H1 (cell line): ENCODE results near the gene PXDC1. TPM values are rescaled to one million over a fixed set of nuclear protein-coding genes. Genes with fewer than 3 reads are reported as not detected.

Experiments used
- CTCF ChIA-PET: fragments of 300-600 bp; sonication (Branson Sonifier 250); formaldehyde crosslinking; loops from one replicate; lab custom pipeline; 2021; ENCODE audit not compliant: partially characterized antibody; lab: Charles Lee
- POLR2A ChIA-PET: fragments of 300-600 bp; sonication (Branson Sonifier 250); formaldehyde crosslinking; loops from one replicate; lab custom pipeline; 2021; ENCODE audit warnings: inconsistent platforms; ENCODE audit not compliant: partially characterized antibody; lab: Charles Lee
- DNase-seq, 2 experiments: peaks; one replicate each; pipeline versions ENCODE4 v3.0.0 to v3.0.0-alpha.2; 2010 to 2022; ENCODE audit warnings: low spot score in 2 of 2, low read depth in 1 of 2, mixed read lengths in 1 of 2
- FAIRE-seq: peaks from 2 replicates; lab custom pipeline; 2011; peaks lifted over from hg19 to GRCh38; lab: Jason Lieb, UNC
- H2AFZ ChIP-seq: 2 replicates; pipeline ENCODE4 v1.8.1; 2012; ENCODE audit warnings: low read length, inconsistent platforms
- H2AK5ac ChIP-seq: 2 replicates; pipeline ENCODE4 v1.6.1; 2013; ENCODE audit warnings: low read depth, low read length
- H2BK120ac ChIP-seq: replicated peaks from 2 replicates; pipeline ENCODE3; 2013; ENCODE audit warnings: low read depth, low read length, inconsistent platforms
- H2BK12ac ChIP-seq: 2 replicates; pipeline ENCODE4 v1.6.1; 2013; ENCODE audit warnings: low read depth, low read length
- H2BK15ac ChIP-seq: 2 replicates; pipeline ENCODE4 v1.6.1; 2013; ENCODE audit warnings: low read length
- H2BK20ac ChIP-seq: 2 replicates; pipeline ENCODE4 v1.6.1; 2013; ENCODE audit warnings: low read length
- H2BK5ac ChIP-seq: 2 replicates; pipeline ENCODE4 v1.6.1; 2013; ENCODE audit warnings: low read depth, low read length
- H3K14ac ChIP-seq: 2 replicates; pipeline ENCODE4 v1.6.1; 2013; ENCODE audit warnings: inconsistent platforms; ENCODE audit not compliant: insufficient read length
- H3K18ac ChIP-seq: 2 replicates; pipeline ENCODE4 v1.6.1; 2013; ENCODE audit warnings: low read length; ENCODE audit errors: extremely low read depth
- H3K23ac ChIP-seq: 2 replicates; pipeline ENCODE4 v1.6.1; 2013; ENCODE audit warnings: inconsistent platforms; ENCODE audit not compliant: insufficient read length
- H3K23me2 ChIP-seq: 2 replicates; pipeline ENCODE4 v1.6.1; 2013; ENCODE audit warnings: low read depth, low read length
- H3K27ac ChIP-seq: 2 replicates; pipeline ENCODE4 v1.6.1; 2011; ENCODE audit warnings: low read depth, low read length, inconsistent platforms
- H3K27me3 ChIP-seq, 4 experiments: replicated peaks in 1 of 4; 1 replicate in 1 of 4; 2 replicates in 3 of 4; pipeline versions ENCODE4 v1.6.1 to v1.8.1; 2011 to 2013; ENCODE audit warnings: low read length in 3 of 4, mild to moderate bottlenecking in 3 of 4, inconsistent platforms in 2 of 4, mixed read lengths in 2 of 4, moderate library complexity in 1 of 4; ENCODE audit not compliant: control insufficient read depth in 3 of 4, insufficient read depth in 3 of 4; ENCODE audit errors: extremely low read depth in 1 of 4
- H3K36me3 ChIP-seq, 4 experiments: 2 replicates each; pipeline versions ENCODE4 v1.6.1 to v1.8.1; 2011 to 2013; ENCODE audit warnings: mild to moderate bottlenecking in 4 of 4, low read length in 3 of 4, moderate library complexity in 2 of 4, control low read depth in 1 of 4, inconsistent platforms in 1 of 4; ENCODE audit not compliant: insufficient read depth in 4 of 4, control insufficient read depth in 2 of 4
- H3K4ac ChIP-seq: replicated peaks from 2 replicates; pipeline ENCODE3; 2013; ENCODE audit warnings: low read length, low read depth, mixed read lengths, inconsistent platforms; ENCODE audit not compliant: insufficient read length
- H3K4me1 ChIP-seq, 4 experiments: replicated peaks in 1 of 4; 1 replicate in 1 of 4; 2 replicates in 3 of 4; pipeline versions ENCODE4 v1.6.1 to v1.8.1; 2011 to 2013; ENCODE audit warnings: low read length in 3 of 4, inconsistent platforms in 2 of 4, mixed read lengths in 1 of 4; ENCODE audit not compliant: insufficient read depth in 4 of 4, control insufficient read depth in 3 of 4
- H3K4me2 ChIP-seq, 2 experiments: 2 replicates each; pipeline versions ENCODE4 v1.6.1 to v1.8.1; 2011 to 2013; ENCODE audit warnings: low read depth in 2 of 2, low read length in 2 of 2, control low read depth in 1 of 2, inconsistent platforms in 1 of 2, mild to moderate bottlenecking in 1 of 2; ENCODE audit not compliant: insufficient read depth in 1 of 2
- H3K4me3 ChIP-seq, 4 experiments: fragments of 200-600, 300-600 bp in 1 of 4; sonication (generic), shearing (Covaris generic), sonication (Bioruptor Twin) in 1 of 4; 2 replicates each; pipeline versions ENCODE4 v1.5.1 to v1.8.1; 2011 to 2016; ENCODE audit warnings: low read length in 4 of 4, low read depth in 3 of 4, control low read depth in 2 of 4, inconsistent platforms in 2 of 4, mild to moderate bottlenecking in 2 of 4, mixed read lengths in 1 of 4, moderate library complexity in 1 of 4; ENCODE audit not compliant: insufficient read depth in 2 of 4; ENCODE audit errors: extremely low read depth in 1 of 4
- H3K56ac ChIP-seq: replicated peaks from 2 replicates; pipeline ENCODE3; 2013; ENCODE audit warnings: low read depth, mild to moderate bottlenecking, mixed read lengths, low read length, inconsistent platforms; ENCODE audit not compliant: insufficient read length
- H3K79me1 ChIP-seq: 2 replicates; pipeline ENCODE4 v1.6.1; 2013; ENCODE audit warnings: low read depth, low read length, control low read depth
- H3K79me2 ChIP-seq, 2 experiments: 2 replicates each; pipeline versions ENCODE4 v1.6.1 to v1.8.1; 2012 to 2013; ENCODE audit warnings: low read length in 2 of 2, mild to moderate bottlenecking in 2 of 2, inconsistent platforms in 1 of 2; ENCODE audit not compliant: insufficient read depth in 2 of 2, control insufficient read depth in 1 of 2
- H3K9ac ChIP-seq, 4 experiments: replicated peaks in 1 of 4; 1 replicate in 1 of 4; 2 replicates in 3 of 4; pipeline versions ENCODE4 v1.6.1 to v1.8.1; 2011 to 2013; ENCODE audit warnings: low read depth in 3 of 4, low read length in 3 of 4, control low read depth in 2 of 4, mild to moderate bottlenecking in 2 of 4, moderate library complexity in 2 of 4, inconsistent platforms in 1 of 4; ENCODE audit errors: extremely low read depth in 1 of 4
- H3K9me3 ChIP-seq, 2 experiments: 2 replicates each; pipeline versions ENCODE4 v1.6.1 to v1.8.1; 2012 to 2013; ENCODE audit warnings: mild to moderate bottlenecking in 2 of 2, moderate library complexity in 2 of 2, control low read depth in 1 of 2, inconsistent platforms in 1 of 2, low read depth in 1 of 2, low read length in 1 of 2, mixed read lengths in 1 of 2; ENCODE audit not compliant: insufficient read depth in 2 of 2
- H4K20me1 ChIP-seq, 2 experiments: replicated peaks in 1 of 2; 2 replicates each; pipeline versions ENCODE3 to v1.8.1; 2011 to 2013; ENCODE audit warnings: inconsistent platforms in 2 of 2, low read length in 2 of 2, mild to moderate bottlenecking in 1 of 2; ENCODE audit not compliant: insufficient read depth in 2 of 2, control insufficient read depth in 1 of 2
- H4K5ac ChIP-seq: 2 replicates; pipeline ENCODE4 v1.6.1; 2013; ENCODE audit warnings: low read length, low read depth, mixed read lengths, inconsistent platforms; ENCODE audit not compliant: insufficient read length
- H4K8ac ChIP-seq: 2 replicates; pipeline ENCODE4 v1.8.0; 2013; ENCODE audit warnings: mild to moderate bottlenecking, moderate library complexity, low read length, inconsistent platforms; ENCODE audit not compliant: insufficient read depth; ENCODE audit errors: extremely low read depth
- H4K91ac ChIP-seq: replicated peaks from 2 replicates; pipeline ENCODE3; 2013; ENCODE audit warnings: low read length, mixed read lengths, inconsistent platforms; ENCODE audit not compliant: insufficient read length
- ATF2 ChIP-seq: IDR thresholded peaks from 2 replicates; pipeline ENCODE4 v1.6.1; 2012; ENCODE audit warnings: low read length, inconsistent platforms
- BACH1 ChIP-seq: IDR thresholded peaks from 2 replicates; pipeline ENCODE4 v1.6.1; 2012; ENCODE audit warnings: low read length, improper control_type of control experiment
- CHD1 ChIP-seq: IDR thresholded peaks from 2 replicates; pipeline ENCODE4 v1.6.1; 2012; ENCODE audit warnings: low read depth, low read length, improper control_type of control experiment
- CREB1 ChIP-seq: IDR thresholded peaks from 2 replicates; pipeline ENCODE4 v1.6.1; 2012; ENCODE audit warnings: inconsistent platforms
- EP300 ChIP-seq, 2 experiments: IDR thresholded peaks; 1 replicate in 1 of 2; 2 replicates in 1 of 2; pipeline ENCODE4 v1.6.1; 2011 to 2012; ENCODE audit warnings: low read depth in 2 of 2, low read length in 2 of 2, mild to moderate bottlenecking in 2 of 2, borderline replicate concordance in 1 of 2, inconsistent platforms in 1 of 2, moderate library complexity in 1 of 2
- FOSL1 ChIP-seq: IDR thresholded peaks from 2 replicates; pipeline ENCODE4 v1.6.1; 2011; ENCODE audit warnings: mild to moderate bottlenecking, low read depth, low read length, moderate library complexity; ENCODE audit not compliant: insufficient read depth
- NRF1 ChIP-seq: IDR thresholded peaks from 2 replicates; pipeline ENCODE4 v1.6.1; 2011; ENCODE audit warnings: mild to moderate bottlenecking, low read depth, low read length, improper control_type of control experiment
- POLR2A ChIP-seq, 2 experiments: IDR thresholded peaks; 1 replicate in 1 of 2; 2 replicates in 1 of 2; pipeline ENCODE4 v1.6.1; 2011; ENCODE audit warnings: low read depth in 2 of 2, low read length in 2 of 2, mild to moderate bottlenecking in 2 of 2; ENCODE audit errors: control extremely low read depth in 1 of 2
- RNF2 ChIP-seq: fragments of 200-900, 300-1000 bp; sonication (generic); IDR thresholded peaks from 2 replicates; pipeline ENCODE4 v1.7.1; 2016; ENCODE audit warnings: borderline replicate concordance, low read depth, mild to moderate bottlenecking, antibody characterized with exemption, low read length; ENCODE audit not compliant: poor library complexity, severe bottlenecking; ENCODE audit errors: missing control alignments
- SIRT6 ChIP-seq: IDR thresholded peaks from one replicate; pipeline ENCODE4 v1.7.1; 2012; ENCODE audit warnings: low read length, inconsistent platforms
- SP4 ChIP-seq: IDR thresholded peaks from 2 replicates; pipeline ENCODE4 v1.6.1; 2012; ENCODE audit warnings: low read length, inconsistent platforms
- TAF7 ChIP-seq: optimal IDR thresholded peaks from 2 replicates; pipeline ENCODE3; 2011; ENCODE audit warnings: low read depth, mild to moderate bottlenecking, inconsistent platforms, low read length, moderate library complexity, borderline replicate concordance
- TCF12 ChIP-seq: IDR thresholded peaks from 2 replicates; pipeline ENCODE4 v1.6.1; 2011; ENCODE audit warnings: low read depth, mild to moderate bottlenecking, low read length
- TEAD4 ChIP-seq: IDR thresholded peaks from 2 replicates; pipeline ENCODE4 v1.6.1; 2012; ENCODE audit warnings: low read depth, low read length, inconsistent platforms, mixed read lengths
- WGBS, 2 experiments: shearing (Covaris generic) in 1 of 2; methylation state at CpG; one replicate each; pipeline versions ENCODE4 v1.1.6 to v1.1.7; 2013 to 2015; ENCODE audit warnings: low lambda C conversion rate in 2 of 2, mixed read lengths in 2 of 2, inconsistent platforms in 1 of 2, low coverage in 1 of 2, missing lambda C conversion rate in 1 of 2; ENCODE audit not compliant: insufficient replicate concordance in 2 of 2, insufficient coverage in 1 of 2, insufficient read length in 1 of 2; ENCODE audit errors: extremely low coverage in 1 of 2, missing lambda C conversion rate in 1 of 2; 5-methylcytosine and 5-hydroxymethylcytosine counted together
- polyA plus RNA-seq, 7 experiments: library from polyadenylated mRNA; depleted of rRNA in 3 of 7; stranded (reverse) in 5 of 7; unstranded in 2 of 7; fragments of >200 nt in 5 of 7; fragments of 200-250 nt in 2 of 7; gene quantifications; 1 replicate in 5 of 7; 2 replicates in 1 of 7; 4 replicates in 1 of 7; pipeline versions ENCODE4 v1.2.1 to v1.2.3, GENCODE V29; 2011 to 2013; ENCODE audit warnings: missing spikeins in 2 of 7, mixed read lengths in 2 of 7
- total RNA-seq: library from RNA; stranded (reverse); fragmentation: NEBNext Ultra II Directional; extraction: Animal tissue kit (Norgen Biotek cat#: 25700); gene quantifications from 2 replicates; pipeline ENCODE4 v1.2.1, GENCODE V29; 2021

PXDC1 gene
- total and polyA plus RNA-seq, 2 of the 8 experiments (the other 6 are each of a cell fraction or from before 2014, with no cell fraction given): 1.7 to 2.0 TPM

GRCh38 chr6:3727036-3727435 is 24.5 kb downstream of the PXDC1 start:
- Histone ChIP-seq H3K56ac (no peak overlapping the region), H3K14ac (no peak overlapping the region), H2BK20ac (no peak overlapping the region), H3K36me3 (no peaks in the 10 kb centered on the region), H3K4me2 (no peak overlapping the region), H3K9me3 (no peaks in the 10 kb centered on the region), H3K27ac (no peak overlapping the region; the same call in 1 of the 2 replicates), H3K4me3 (no peak overlapping the region), H2BK12ac (no peak overlapping the region), H4K20me1 (no peaks in the 10 kb centered on the region), H3K79me2 (no peaks in the 10 kb centered on the region), H2AK5ac (no peak overlapping the region), H4K8ac (no peak overlapping the region), H3K4me1 (peaks cover 0 to 10% (median 4%) of the 10 kb centered on the region in 4 experiments; a peak in 5 of 7 replicates), H3K9ac (no peak overlapping the region), H2BK120ac (no peak overlapping the region), H3K23me2 (no peaks in the 10 kb centered on the region), H3K79me1 (no peaks in the 10 kb centered on the region), H2BK5ac (no peak overlapping the region), H2AFZ (no peak overlapping the region), H3K27me3 (no peaks in the 10 kb centered on the region), H4K5ac (no peak overlapping the region), H3K18ac (no peak overlapping the region), H4K91ac (no peak overlapping the region), H3K23ac (no peak overlapping the region), H2BK15ac (no peak overlapping the region), H3K4ac (no peak overlapping the region)
- ChIA-PET POLR2A (no interaction called here), CTCF (interaction anchor here (1.0 to 9.0 kb wide), 7 partner anchors 13 to 446 kb away, joined by 3 to 58 read pairs (median 5); no protein-coding TSS in a partner anchor)
- 97% methylated on average over 5 of the region's 5 CpGs; no CpG with 5 or more reads in 1 of the 2 experiments for WGBS, 2 experiments
- DNase-seq (no peak), FAIRE-seq (no peak)
- TF ChIP-seq FOSL1 (no peak), NRF1 (no peak), TCF12 (no peak), ATF2 (no peak), TAF7 (no peak), CHD1 (no peak), RNF2 (no peak), BACH1 (no peak), SP4 (no peak), CREB1 (no peak), EP300 (IDR thresholded peaks at IDR 0.05; ENCODE audit: borderline replicate concordance in 1 of 2, low read depth in 2 of 2, low read length in 2 of 2) (no peak), POLR2A (IDR thresholded peaks at IDR 0.05; ENCODE audit: control extremely low read depth in 1 of 2, low read depth in 2 of 2, low read length in 2 of 2) (no peak), TEAD4 (no peak), SIRT6 (no peak)
